GM12878 (cell line): Measurements from ENCODE around the gene ANKRD13B. TPM values are rescaled to one million over a fixed set of nuclear protein-coding genes. Genes with fewer than 3 reads are reported as not detected.

Experiments used
- BCL11A ChIP-seq: IDR thresholded peaks from 2 replicates; pipeline ENCODE4 v1.6.1; 2011; ENCODE audit warnings: low read depth, low read length
- BHLHE40 ChIP-seq, 2 experiments: fragments of 450-650 bp in 1 of 2; IDR thresholded peaks; 2 replicates each; pipeline ENCODE4 v1.6.1; 2011 to 2017; ENCODE audit warnings: low read depth in 2 of 2, borderline replicate concordance in 1 of 2, improper control_type of control experiment in 1 of 2, low read length in 1 of 2, mild to moderate bottlenecking in 1 of 2
- BRCA1 ChIP-seq: IDR thresholded peaks from 2 replicates; pipeline ENCODE4 v1.6.1; 2011; ENCODE audit warnings: low read depth, low read length, improper control_type of control experiment
- CREB1 ChIP-seq: IDR thresholded peaks from 2 replicates; pipeline ENCODE4 v1.6.1; 2012; ENCODE audit warnings: low read depth, mild to moderate bottlenecking, inconsistent platforms
- ELK1 ChIP-seq: IDR thresholded peaks from 2 replicates; pipeline ENCODE4 v1.6.1; 2012; ENCODE audit warnings: low read depth, low read length, improper control_type of control experiment
- ETV6 ChIP-seq, 2 experiments: fragments of 450-650 bp in 1 of 2; IDR thresholded peaks in 1 of 2; conservative IDR thresholded peaks in 1 of 2; 2 replicates each; pipeline ENCODE4 v1.6.1; 2014; ENCODE audit warnings: antibody characterized with exemption in 1 of 2, borderline replicate concordance in 1 of 2, low read depth in 1 of 2, mild to moderate bottlenecking in 1 of 2, moderate library complexity in 1 of 2
- HDAC6 ChIP-seq: fragments of 200-600 bp; sonication (generic); IDR thresholded peaks from one replicate; pipeline ENCODE4 v1.8.0; 2017; ENCODE audit warnings: antibody characterized with exemption; ENCODE audit not compliant: unreplicated experiment
- IRF5 ChIP-seq: fragments of 450-650 bp; IDR thresholded peaks from 2 replicates; pipeline ENCODE4 v1.6.1; 2017; ENCODE audit warnings: borderline replicate concordance
- KLF5 ChIP-seq: fragments of 450-650 bp; IDR thresholded peaks from 2 replicates; pipeline ENCODE4 v1.6.1; 2014; ENCODE audit warnings: mild to moderate bottlenecking; ENCODE audit not compliant: partially characterized antibody
- MAX ChIP-seq: IDR thresholded peaks from 2 replicates; pipeline ENCODE4 v1.6.1; 2012; ENCODE audit warnings: low read depth, low read length, improper control_type of control experiment
- MTA3 ChIP-seq: IDR thresholded peaks from 2 replicates; pipeline ENCODE4 v1.6.1; 2012; ENCODE audit warnings: low read length, inconsistent platforms, borderline replicate concordance
- MXI1 ChIP-seq: fragments of 150-350 bp; IDR thresholded peaks from 2 replicates; pipeline ENCODE4 v1.6.1; 2011; ENCODE audit warnings: low read depth, mild to moderate bottlenecking, inconsistent platforms, low read length, improper control_type of control experiment
- NFYA ChIP-seq: IDR thresholded peaks from 2 replicates; pipeline ENCODE4 v1.6.1; 2011; ENCODE audit warnings: low read depth, mild to moderate bottlenecking, low read length, improper control_type of control experiment, borderline replicate concordance
- RAD21 ChIP-seq: IDR thresholded peaks from 2 replicates; pipeline ENCODE4 v1.6.1; 2011; ENCODE audit warnings: mild to moderate bottlenecking, low read depth, low read length, moderate library complexity; ENCODE audit not compliant: insufficient read depth
- RBBP5 ChIP-seq: fragments of 200-600 bp; sonication (generic); conservative IDR thresholded peaks from 2 replicates; pipeline ENCODE4 v1.6.1; 2016
- SRF ChIP-seq, 2 experiments: IDR thresholded peaks; 2 replicates each; pipeline ENCODE4 v1.6.1; 2011; ENCODE audit warnings: low read depth in 2 of 2, low read length in 2 of 2, mild to moderate bottlenecking in 1 of 2, moderate library complexity in 1 of 2
- TBL1XR1 ChIP-seq: IDR thresholded peaks from 2 replicates; pipeline ENCODE4 v1.6.1; 2012; ENCODE audit warnings: low read depth, low read length, improper control_type of control experiment
- YY1 ChIP-seq: IDR thresholded peaks from 2 replicates; pipeline ENCODE4 v1.6.1; 2011; ENCODE audit warnings: low read depth, mild to moderate bottlenecking, low read length
- ZBTB33 ChIP-seq: fragments of 450-650 bp; IDR thresholded peaks from 2 replicates; pipeline ENCODE4 v1.6.1; 2017; ENCODE audit warnings: mild to moderate bottlenecking
- ZBTB4 ChIP-seq: fragments of 450-650 bp; formaldehyde crosslinking; IDR thresholded peaks from 2 replicates; pipeline ENCODE4 v1.4.0; 2022; ENCODE audit warnings: mild to moderate bottlenecking, moderate library complexity
- ZNF207 ChIP-seq: fragments of 450-650 bp; IDR thresholded peaks from 2 replicates; pipeline ENCODE4 v1.6.1; 2014; ENCODE audit warnings: antibody characterized with exemption, mild to moderate bottlenecking, borderline replicate concordance
- polyA plus RNA-seq, 11 experiments: library from polyadenylated mRNA; depleted of rRNA in 4 of 11; unstranded in 6 of 11; stranded (reverse) in 5 of 11; fragments of >200 nt; fragmentation: Nextera tagmentation in 4 of 11; fragmentation: Illumina TruSeq in 1 of 11; extraction: Ambion mirVana in 4 of 11; extraction: Trizol in 1 of 11; gene quantifications; 1 replicate in 1 of 11; 2 replicates in 10 of 11; pipeline versions ENCODE4 v1.2.1 to v1.2.3, GENCODE V29; 2011 to 2016; ENCODE audit warnings: inconsistent platforms in 2 of 11, missing spikeins in 2 of 11, low read depth in 1 of 11
- total RNA-seq, 4 experiments: library from RNA; depleted of rRNA in 3 of 4; stranded (reverse); fragments of >200 nt in 3 of 4; fragmentation: Illumina TruSeq in 1 of 4; extraction: Trizol in 1 of 4; gene quantifications; 2 replicates each; pipeline versions ENCODE4 v1.2.1 to v1.2.3, GENCODE V29; 2013 to 2021

ANKRD13B gene
- total and polyA plus RNA-seq, 10 of the 15 experiments (the other 5 are each of a cell fraction or from before 2014, with no cell fraction given), result 0.18 to 15.0 (median 2.8) TPM

GRCh38 chr17:29568331-29569244, 24.3 kb upstream of the ANKRD13B start, which contains the start of gene TP53I13 (continued):
- TF ChIP-seq KLF5 (no peak), ETV6 (conservative IDR thresholded peaks at IDR 0.05 in 1 of 2, IDR thresholded peaks at IDR 0.05 in 1 of 2; ENCODE audit: borderline replicate concordance in 1 of 2, low read depth in 1 of 2) (no peak), HDAC6 (no peak), BHLHE40 (IDR thresholded peaks at IDR 0.05; ENCODE audit: borderline replicate concordance in 1 of 2, low read depth in 2 of 2, low read length in 1 of 2) (peak in 1 of 2 experiments; percentile 60; a peak in 1 of 4 replicates), ELK1 (no peak), YY1 (0 out of 2 replicates have a peak, but pooled peaks have one; percentile 39), ZBTB33 (no peak), IRF5 (no peak), RBBP5 (no peak), SRF (IDR thresholded peaks at IDR 0.05; ENCODE audit: low read depth in 2 of 2, low read length in 2 of 2) (no peak), TBL1XR1 (no peak), NFYA (no peak), RAD21 (no peak), MTA3 (no peak), ZNF207 (0 out of 2 replicates have a peak, but pooled peaks have one; percentile 58), MAX (0 out of 2 replicates have a peak, but pooled peaks have one; percentile 11), BRCA1 (no peak), BCL11A (no peak), CREB1 (0 out of 2 replicates have a peak, but pooled peaks have one; percentile 17), MXI1 (no peak), ZBTB4 (no peak)
